HEK293 (cell line): ENCODE results near the gene NAT8L.

ENCODE experiments used
- CTCF ChIA-PET: fragments of 350-600 bp; formaldehyde crosslinking; extraction: SDS; loops from one replicate; lab custom pipeline; 2021; ENCODE audit warnings: antibody characterized with exemption; lab: Yijun Ruan, JAX
- POLR2A ChIA-PET: fragments of 300-600 bp; formaldehyde crosslinking; extraction: SDS; loops from one replicate; lab custom pipeline; 2020; ENCODE audit warnings: antibody characterized with exemption, inconsistent platforms; lab: Yijun Ruan, JAX
- H3K27ac ChIP-seq: fragments of 200-500 bp; sonication (Bioruptor generic); 2 replicates; pipeline ENCODE4 v1.5.1; 2014; ENCODE audit warnings: low read depth, low read length, control low read depth, inconsistent platforms; ENCODE audit errors: extremely low read depth
- H3K36me3 ChIP-seq, 2 experiments: fragments of 200-500 bp in 1 of 2; sonication (Bioruptor generic) in 1 of 2; 1 replicate in 1 of 2; 2 replicates in 1 of 2; pipeline ENCODE4 v1.5.1; 2014 to 2017; ENCODE audit warnings: inconsistent platforms in 2 of 2, low read length in 2 of 2; ENCODE audit not compliant: control insufficient read depth in 2 of 2, insufficient read depth in 1 of 2
- H3K4me1 ChIP-seq: fragments of 200-500 bp; sonication (Bioruptor generic); 2 replicates; pipeline ENCODE4 v1.5.1; 2014; ENCODE audit warnings: mild to moderate bottlenecking, low read length, inconsistent platforms; ENCODE audit not compliant: control insufficient read depth, insufficient read depth
- H3K4me3 ChIP-seq: 2 replicates; pipeline ENCODE4 v1.5.1; 2011; ENCODE audit warnings: low read depth, mild to moderate bottlenecking, control low read depth, low read length, moderate library complexity
- H3K9me3 ChIP-seq: fragments of 200-500 bp; sonication (Bioruptor generic); 2 replicates; pipeline ENCODE4 v1.5.1; 2014; ENCODE audit warnings: low read depth, low read length, inconsistent platforms; ENCODE audit not compliant: control insufficient read depth, insufficient read depth
- GFI1B ChIP-seq: fragments of 450-650 bp; formaldehyde crosslinking; IDR thresholded peaks from 2 replicates; pipeline ENCODE4 v1.5.1; 2016; ENCODE audit warnings: missing biosample characterization, missing genetic modification characterization
- GLIS1 ChIP-seq: fragments of 450-650 bp; formaldehyde crosslinking; IDR thresholded peaks from 2 replicates; pipeline ENCODE4 v1.5.1; 2016; ENCODE audit warnings: missing biosample characterization, missing genetic modification characterization
- TRIM28 ChIP-seq: IDR thresholded peaks from 2 replicates; pipeline ENCODE4 v1.6.1; 2011; ENCODE audit warnings: low read length, control low read depth, borderline replicate concordance
- WT1 ChIP-seq: fragments of 450-650 bp; formaldehyde crosslinking; IDR thresholded peaks from 2 replicates; pipeline ENCODE4 v1.5.1; 2016; ENCODE audit warnings: missing biosample characterization, missing genetic modification characterization
- ZBTB44 ChIP-seq: fragments of 450-650 bp; IDR thresholded peaks from 2 replicates; pipeline ENCODE4 v1.5.1; 2018; ENCODE audit warnings: missing biosample characterization, mild to moderate bottlenecking, missing genetic modification characterization
- ZBTB6 ChIP-seq: fragments of 450-650 bp; formaldehyde crosslinking; IDR thresholded peaks from 2 replicates; pipeline ENCODE4 v1.5.1; 2017; ENCODE audit warnings: missing biosample characterization, missing genetic modification characterization
- ZNF174 ChIP-seq: fragments of 450-650 bp; formaldehyde crosslinking; IDR thresholded peaks from 2 replicates; pipeline ENCODE4 v1.5.0; 2017; ENCODE audit warnings: missing biosample characterization, mild to moderate bottlenecking, missing genetic modification characterization
- ZNF280C ChIP-seq: fragments of 450-650 bp; formaldehyde crosslinking; IDR thresholded peaks from 2 replicates; pipeline ENCODE4 v1.5.1; 2016; ENCODE audit warnings: missing biosample characterization, missing genetic modification characterization
- ZNF513 ChIP-seq: fragments of 450-650 bp; IDR thresholded peaks from 2 replicates; pipeline ENCODE4 v1.5.1; 2018; ENCODE audit warnings: missing biosample characterization, missing genetic modification characterization
- ZNF837 ChIP-seq: fragments of 450-650 bp; formaldehyde crosslinking; IDR thresholded peaks from 2 replicates; pipeline ENCODE4 v1.5.1; 2016; ENCODE audit warnings: missing biosample characterization, missing genetic modification characterization
- TF ChIP-seq, protein P1 (sequence below): fragments of 450-650 bp; formaldehyde crosslinking; IDR thresholded peaks from 2 replicates; pipeline ENCODE4 v1.5.1; 2017; ENCODE audit warnings: missing biosample characterization, missing genetic modification characterization
- TF ChIP-seq, protein P2 (sequence below): fragments of 450-650 bp; formaldehyde crosslinking; conservative IDR thresholded peaks from 2 replicates; pipeline ENCODE4 v1.5.1; 2016; ENCODE audit warnings: low read depth, missing biosample characterization, missing genetic modification characterization

Gene NAT8L

DNA sequence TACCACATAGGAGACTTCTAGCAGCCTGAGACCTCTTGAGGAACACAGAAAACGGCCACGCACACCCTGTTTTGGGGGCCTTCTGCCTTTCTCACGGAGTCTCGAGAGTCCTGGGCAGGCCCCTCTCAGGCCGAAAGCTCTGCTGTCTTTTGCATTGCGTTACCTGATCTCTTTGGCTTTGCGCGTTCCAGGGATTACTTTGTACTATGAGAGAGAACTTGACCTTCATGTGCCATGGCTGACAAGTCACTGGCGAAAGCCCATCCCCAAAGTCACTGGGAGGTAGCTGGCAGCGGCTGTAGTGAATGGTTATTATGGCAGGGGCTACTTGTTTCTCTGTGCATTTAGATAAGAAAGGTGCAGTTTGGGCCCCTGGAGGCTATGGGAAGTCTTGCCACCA is 8.0 kb upstream of the NAT8L start (continued):
- TF ChIP-seq ZBTB44 (tag by site-specific recombination) (no peak), TRIM28 (no peak)

GRCh38 chr4:2054217-2054616 is 4.9 kb upstream of the NAT8L start:
- Histone ChIP-seq H3K36me3 (no peaks in the 10 kb centered on the region), H3K27ac (no peak overlapping the region), H3K4me1 (no peaks in the 10 kb centered on the region), H3K4me3 (no peak overlapping the region), H3K9me3 (no peaks in the 10 kb centered on the region)
- ChIA-PET CTCF (no interaction called here), POLR2A (no interaction called here)
- TF ChIP-seq, protein P1, sequence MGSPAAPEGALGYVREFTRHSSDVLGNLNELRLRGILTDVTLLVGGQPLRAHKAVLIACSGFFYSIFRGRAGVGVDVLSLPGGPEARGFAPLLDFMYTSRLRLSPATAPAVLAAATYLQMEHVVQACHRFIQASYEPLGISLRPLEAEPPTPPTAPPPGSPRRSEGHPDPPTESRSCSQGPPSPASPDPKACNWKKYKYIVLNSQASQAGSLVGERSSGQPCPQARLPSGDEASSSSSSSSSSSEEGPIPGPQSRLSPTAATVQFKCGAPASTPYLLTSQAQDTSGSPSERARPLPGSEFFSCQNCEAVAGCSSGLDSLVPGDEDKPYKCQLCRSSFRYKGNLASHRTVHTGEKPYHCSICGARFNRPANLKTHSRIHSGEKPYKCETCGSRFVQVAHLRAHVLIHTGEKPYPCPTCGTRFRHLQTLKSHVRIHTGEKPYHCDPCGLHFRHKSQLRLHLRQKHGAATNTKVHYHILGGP (tag by site-specific recombination): no peak
- TF ChIP-seq, protein P2, sequence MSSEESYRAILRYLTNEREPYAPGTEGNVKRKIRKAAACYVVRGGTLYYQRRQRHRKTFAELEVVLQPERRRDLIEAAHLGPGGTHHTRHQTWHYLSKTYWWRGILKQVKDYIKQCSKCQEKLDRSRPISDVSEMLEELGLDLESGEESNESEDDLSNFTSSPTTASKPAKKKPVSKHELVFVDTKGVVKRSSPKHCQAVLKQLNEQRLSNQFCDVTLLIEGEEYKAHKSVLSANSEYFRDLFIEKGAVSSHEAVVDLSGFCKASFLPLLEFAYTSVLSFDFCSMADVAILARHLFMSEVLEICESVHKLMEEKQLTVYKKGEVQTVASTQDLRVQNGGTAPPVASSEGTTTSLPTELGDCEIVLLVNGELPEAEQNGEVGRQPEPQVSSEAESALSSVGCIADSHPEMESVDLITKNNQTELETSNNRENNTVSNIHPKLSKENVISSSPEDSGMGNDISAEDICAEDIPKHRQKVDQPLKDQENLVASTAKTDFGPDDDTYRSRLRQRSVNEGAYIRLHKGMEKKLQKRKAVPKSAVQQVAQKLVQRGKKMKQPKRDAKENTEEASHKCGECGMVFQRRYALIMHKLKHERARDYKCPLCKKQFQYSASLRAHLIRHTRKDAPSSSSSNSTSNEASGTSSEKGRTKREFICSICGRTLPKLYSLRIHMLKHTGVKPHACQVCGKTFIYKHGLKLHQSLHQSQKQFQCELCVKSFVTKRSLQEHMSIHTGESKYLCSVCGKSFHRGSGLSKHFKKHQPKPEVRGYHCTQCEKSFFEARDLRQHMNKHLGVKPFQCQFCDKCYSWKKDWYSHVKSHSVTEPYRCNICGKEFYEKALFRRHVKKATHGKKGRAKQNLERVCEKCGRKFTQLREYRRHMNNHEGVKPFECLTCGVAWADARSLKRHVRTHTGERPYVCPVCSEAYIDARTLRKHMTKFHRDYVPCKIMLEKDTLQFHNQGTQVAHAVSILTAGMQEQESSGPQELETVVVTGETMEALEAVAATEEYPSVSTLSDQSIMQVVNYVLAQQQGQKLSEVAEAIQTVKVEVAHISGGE: no peak
- TF ChIP-seq GFI1B (tag by site-specific recombination) (no peak), ZNF513 (tag by site-specific recombination) (no peak), ZNF280C (tag by site-specific recombination) (no peak), ZNF837 (no peak), GLIS1 (tag by site-specific recombination) (no peak), ZBTB6 (tag by site-specific recombination) (no peak), ZNF174 (tag by site-specific recombination) (no peak), WT1 (tag by site-specific recombination) (no peak)
